ENCODE results near the gene CT45A7.
"Not testable (repeated sequence)": the region's sequence is repeated elsewhere in the genome, so short reads cannot be mapped to it uniquely, and the experiment has no call there.

The CT45A7 gene, protein sequence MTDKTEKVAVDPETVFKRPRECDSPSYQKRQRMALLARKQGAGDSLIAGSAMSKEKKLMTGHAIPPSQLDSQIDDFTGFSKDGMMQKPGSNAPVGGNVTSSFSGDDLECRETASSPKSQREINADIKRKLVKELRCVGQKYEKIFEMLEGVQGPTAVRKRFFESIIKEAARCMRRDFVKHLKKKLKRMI

DNA sequence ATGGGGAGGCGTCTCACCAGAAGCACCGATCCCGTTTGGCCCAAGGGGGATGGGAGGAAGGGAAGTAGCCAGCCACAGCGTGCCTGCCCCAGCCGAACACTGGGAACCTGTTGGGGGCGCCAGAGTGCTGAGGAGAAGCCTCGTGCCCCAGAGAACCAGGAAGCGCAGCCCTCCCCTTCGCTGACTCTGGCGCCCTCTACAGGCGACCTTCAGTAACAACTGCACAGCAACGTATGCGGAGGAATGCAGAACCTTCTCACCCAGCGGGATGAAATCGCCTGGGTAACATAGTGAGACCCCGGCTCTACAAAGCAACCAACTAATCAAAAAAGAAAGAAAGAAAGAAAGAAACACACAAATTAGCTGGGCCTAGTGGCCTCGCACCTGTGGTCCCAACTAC, at the start of gene CT45A7:
TSS of gene CT45A7 (minus strand) at position 101 of the 400 bp plus-strand sequence. CDS start 3,747 bp downstream, outside the sequence.
- DNase-seq (ENCODE audit: low read depth) = not testable (repeated sequence)

DNA sequence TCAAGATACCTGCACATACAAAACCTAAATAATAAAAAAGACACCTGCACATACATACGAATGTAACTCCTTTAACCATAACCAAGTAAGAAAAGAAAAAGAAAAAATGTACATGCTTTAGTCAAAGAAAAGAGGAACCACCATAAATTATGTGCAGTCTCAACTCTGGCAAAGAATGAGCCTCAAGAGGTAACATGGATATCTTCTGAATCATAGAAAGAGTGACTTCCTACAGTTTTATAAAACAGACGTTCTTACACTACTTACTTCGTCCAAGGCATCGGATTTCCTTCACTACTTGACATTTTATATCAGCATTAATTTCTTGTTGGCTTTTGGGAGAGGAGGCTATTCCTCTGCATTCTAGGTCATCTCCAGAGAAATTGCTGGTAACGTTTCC, 45.7 kb upstream of the CT45A7 start:
- DNase-seq (ENCODE audit: low read depth) = not testable (repeated sequence)

DNA sequence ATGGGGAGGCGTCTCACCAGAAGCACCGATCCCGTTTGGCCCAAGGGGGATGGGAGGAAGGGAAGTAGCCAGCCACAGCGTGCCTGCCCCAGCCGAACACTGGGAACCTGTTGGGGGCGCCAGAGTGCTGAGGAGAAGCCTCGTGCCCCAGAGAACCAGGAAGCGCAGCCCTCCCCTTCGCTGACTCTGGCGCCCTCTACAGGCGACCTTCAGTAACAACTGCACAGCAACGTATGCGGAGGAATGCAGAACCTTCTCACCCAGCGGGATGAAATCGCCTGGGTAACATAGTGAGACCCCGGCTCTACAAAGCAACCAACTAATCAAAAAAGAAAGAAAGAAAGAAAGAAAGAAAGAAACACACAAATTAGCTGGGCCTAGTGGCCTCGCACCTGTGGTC, 34.6 kb upstream of the CT45A7 start, which contains the start of gene CT45A9:
TSS of gene CT45A9 (minus strand) at position 101 of the 400 bp plus-strand sequence. CDS start 3,751 bp downstream, outside the sequence.
- DNase-seq (ENCODE audit: low read depth) = not testable (repeated sequence)

DNA sequence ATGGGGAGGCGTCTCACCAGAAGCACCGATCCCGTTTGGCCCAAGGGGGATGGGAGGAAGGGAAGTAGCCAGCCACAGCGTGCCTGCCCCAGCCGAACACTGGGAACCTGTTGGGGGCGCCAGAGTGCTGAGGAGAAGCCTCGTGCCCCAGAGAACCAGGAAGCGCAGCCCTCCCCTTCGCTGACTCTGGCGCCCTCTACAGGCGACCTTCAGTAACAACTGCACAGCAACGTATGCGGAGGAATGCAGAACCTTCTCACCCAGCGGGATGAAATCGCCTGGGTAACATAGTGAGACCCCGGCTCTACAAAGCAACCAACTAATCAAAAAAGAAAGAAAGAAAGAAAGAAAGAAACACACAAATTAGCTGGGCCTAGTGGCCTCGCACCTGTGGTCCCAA, 17.4 kb upstream of the CT45A7 start, which contains the start of gene CT45A8:
TSS of gene CT45A8 (minus strand) at position 101 of the 400 bp plus-strand sequence. CDS start 3,755 bp downstream, outside the sequence.
- not testable (repeated sequence) for DNase-seq (ENCODE audit: low read depth)

DNA sequence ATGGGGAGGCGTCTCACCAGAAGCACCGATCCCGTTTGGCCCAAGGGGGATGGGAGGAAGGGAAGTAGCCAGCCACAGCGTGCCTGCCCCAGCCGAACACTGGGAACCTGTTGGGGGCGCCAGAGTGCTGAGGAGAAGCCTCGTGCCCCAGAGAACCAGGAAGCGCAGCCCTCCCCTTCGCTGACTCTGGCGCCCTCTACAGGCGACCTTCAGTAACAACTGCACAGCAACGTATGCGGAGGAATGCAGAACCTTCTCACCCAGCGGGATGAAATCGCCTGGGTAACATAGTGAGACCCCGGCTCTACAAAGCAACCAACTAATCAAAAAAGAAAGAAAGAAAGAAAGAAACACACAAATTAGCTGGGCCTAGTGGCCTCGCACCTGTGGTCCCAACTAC, 17.2 kb downstream of the CT45A7 start, which contains the start of gene CT45A2:
TSS of gene CT45A2 (minus strand) at position 101 of the 400 bp plus-strand sequence. CDS start 3,747 bp downstream, outside the sequence.
- DNase-seq (ENCODE audit: low read depth) = not testable (repeated sequence)

DNA sequence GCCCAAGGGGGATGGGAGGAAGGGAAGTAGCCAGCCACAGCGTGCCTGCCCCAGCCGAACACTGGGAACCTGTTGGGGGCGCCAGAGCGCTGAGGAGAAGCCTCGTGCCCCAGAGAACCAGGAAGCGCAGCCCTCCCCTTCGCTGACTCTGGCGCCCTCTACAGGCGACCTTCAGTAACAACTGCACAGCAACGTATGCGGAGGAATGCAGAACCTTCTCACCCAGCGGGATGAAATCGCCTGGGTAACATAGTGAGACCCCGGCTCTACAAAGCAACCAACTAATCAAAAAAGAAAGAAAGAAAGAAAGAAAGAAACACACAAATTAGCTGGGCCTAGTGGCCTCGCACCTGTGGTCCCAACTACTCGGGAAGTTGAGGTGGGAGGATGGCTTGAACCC, 34.4 kb downstream of the CT45A7 start, which contains the start of gene CT45A6:
TSS of gene CT45A6 (minus strand) at position 101 of the 400 bp plus-strand sequence. CDS start 3,794 bp downstream, outside the sequence.
- DNase-seq (ENCODE audit: low read depth) = not testable (repeated sequence)

DNA sequence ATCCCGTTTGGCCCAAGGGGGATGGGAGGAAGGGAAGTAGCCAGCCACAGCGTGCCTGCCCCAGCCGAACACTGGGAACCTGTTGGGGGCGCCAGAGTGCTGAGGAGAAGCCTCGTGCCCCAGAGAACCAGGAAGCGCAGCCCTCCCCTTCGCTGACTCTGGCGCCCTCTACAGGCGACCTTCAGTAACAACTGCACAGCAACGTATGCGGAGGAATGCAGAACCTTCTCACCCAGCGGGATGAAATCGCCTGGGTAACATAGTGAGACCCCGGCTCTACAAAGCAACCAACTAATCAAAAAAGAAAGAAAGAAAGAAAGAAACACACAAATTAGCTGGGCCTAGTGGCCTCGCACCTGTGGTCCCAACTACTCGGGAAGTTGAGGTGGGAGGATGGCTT, 51.7 kb downstream of the CT45A7 start, which contains the start of gene CT45A5:
TSS of gene CT45A5 (minus strand) at position 101 of the 400 bp plus-strand sequence. CDS start 3,774 bp downstream, outside the sequence.
- not testable (repeated sequence) for DNase-seq (ENCODE audit: low read depth)

Data from stimulated activated CD8-positive, alpha-beta memory T cell treated with anti-CD3 and anti-CD28 coated beads, Interleukin-15, amount 100 ng/mL, for 24 hours (primary cell).